ENCODE measurements around the gene PDE4D. TPM values are rescaled to one million over a fixed set of nuclear protein-coding genes. Genes with fewer than 3 reads are reported as not detected.
A peak's percentile ranks its signal among the peaks of the same experiment; 100 is the strongest.

PDE4D gene
- total RNA-seq, 1 donor from 2014 or later: 6.8 TPM

DNA sequence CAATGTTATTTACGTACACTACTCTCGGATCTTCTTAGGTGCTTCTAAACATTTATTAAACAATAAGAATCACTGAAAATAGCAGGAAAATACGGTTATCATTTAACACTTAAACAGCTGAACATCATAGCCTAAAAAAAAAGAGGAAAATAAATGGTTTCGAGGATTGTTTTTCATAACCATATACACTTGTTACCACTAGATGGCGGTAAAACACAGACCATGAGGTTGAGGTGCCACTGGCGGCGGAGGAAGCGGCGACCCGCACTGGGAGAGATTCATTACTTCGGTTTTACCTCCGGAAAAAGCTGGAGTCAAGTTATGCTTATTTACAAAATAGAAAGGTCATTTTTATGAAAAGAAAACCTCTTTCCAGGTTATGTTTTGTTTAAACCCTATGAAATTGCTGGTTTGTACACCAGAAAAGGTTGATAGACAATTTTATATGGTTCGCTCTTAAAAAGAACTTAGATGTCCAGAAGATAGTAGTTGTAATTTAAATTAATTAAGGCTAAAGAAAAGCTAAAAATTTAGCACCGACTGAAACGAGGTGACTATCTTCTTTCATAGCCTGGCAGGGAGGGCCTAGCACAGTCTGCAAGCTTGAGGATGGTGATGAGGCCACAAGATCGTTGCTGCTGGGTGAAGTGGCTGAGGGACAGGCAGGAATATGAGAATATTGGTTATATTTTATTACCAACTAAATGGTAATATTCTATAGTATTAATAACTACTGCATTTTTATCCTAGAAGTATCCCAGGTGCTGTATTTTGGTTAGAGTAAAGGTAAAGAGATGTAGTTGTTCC, 704.9 kb downstream of the PDE4D start:
- Histone ChIP-seq H3K27me3 (ENCODE audit: control insufficient read depth, insufficient read depth, low read length) (no peaks in the 10 kb centered on the region), H3K36me3 (ENCODE audit: control insufficient read depth, insufficient read depth, low read length) (no peaks in the 10 kb centered on the region), H3K4me3 (ENCODE audit: low read depth, low read length) (no peak overlapping the region)
- DNase-seq (ENCODE audit: low read depth): peak; percentile 61
- TF ChIP-seq, protein P1, sequence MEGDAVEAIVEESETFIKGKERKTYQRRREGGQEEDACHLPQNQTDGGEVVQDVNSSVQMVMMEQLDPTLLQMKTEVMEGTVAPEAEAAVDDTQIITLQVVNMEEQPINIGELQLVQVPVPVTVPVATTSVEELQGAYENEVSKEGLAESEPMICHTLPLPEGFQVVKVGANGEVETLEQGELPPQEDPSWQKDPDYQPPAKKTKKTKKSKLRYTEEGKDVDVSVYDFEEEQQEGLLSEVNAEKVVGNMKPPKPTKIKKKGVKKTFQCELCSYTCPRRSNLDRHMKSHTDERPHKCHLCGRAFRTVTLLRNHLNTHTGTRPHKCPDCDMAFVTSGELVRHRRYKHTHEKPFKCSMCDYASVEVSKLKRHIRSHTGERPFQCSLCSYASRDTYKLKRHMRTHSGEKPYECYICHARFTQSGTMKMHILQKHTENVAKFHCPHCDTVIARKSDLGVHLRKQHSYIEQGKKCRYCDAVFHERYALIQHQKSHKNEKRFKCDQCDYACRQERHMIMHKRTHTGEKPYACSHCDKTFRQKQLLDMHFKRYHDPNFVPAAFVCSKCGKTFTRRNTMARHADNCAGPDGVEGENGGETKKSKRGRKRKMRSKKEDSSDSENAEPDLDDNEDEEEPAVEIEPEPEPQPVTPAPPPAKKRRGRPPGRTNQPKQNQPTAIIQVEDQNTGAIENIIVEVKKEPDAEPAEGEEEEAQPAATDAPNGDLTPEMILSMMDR (IDR thresholded peaks at IDR 0.05; ENCODE audit: insufficient read depth, low read length, severe bottlenecking): peak; percentile 54
- FAIRE-seq: peak; percentile 13

DNA sequence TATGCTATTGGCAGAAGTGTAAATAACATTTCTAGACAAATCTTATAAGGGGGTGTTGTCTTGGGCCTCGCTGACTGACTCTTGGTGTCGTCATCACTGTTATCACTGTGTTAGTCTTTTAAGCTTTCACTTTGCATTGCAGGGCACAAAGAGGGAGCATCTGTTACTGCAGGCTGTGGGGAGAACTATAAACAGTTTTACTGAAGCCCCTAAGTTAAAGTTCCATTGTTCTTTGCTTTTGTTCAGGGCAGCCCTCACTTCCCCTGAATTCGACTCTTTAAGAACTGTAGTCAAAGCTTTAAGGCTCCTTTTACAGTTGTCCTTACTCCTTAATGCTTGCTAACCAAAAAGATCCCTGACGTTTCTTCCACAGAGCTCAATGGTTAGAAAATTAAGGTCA, 705.7 kb downstream of the PDE4D start:
- Histone ChIP-seq H3K36me3 (ENCODE audit: control insufficient read depth, insufficient read depth, low read length) (no peaks in the 10 kb centered on the region), H3K27me3 (ENCODE audit: control insufficient read depth, insufficient read depth, low read length) (no peaks in the 10 kb centered on the region), H3K4me3 (ENCODE audit: low read depth, low read length) (no peak overlapping the region)
- TF ChIP-seq, protein P1 (IDR thresholded peaks at IDR 0.05; ENCODE audit: insufficient read depth, low read length, severe bottlenecking): no peak
- DNase-seq (ENCODE audit: low read depth) (no peak), FAIRE-seq (no peak)

DNA sequence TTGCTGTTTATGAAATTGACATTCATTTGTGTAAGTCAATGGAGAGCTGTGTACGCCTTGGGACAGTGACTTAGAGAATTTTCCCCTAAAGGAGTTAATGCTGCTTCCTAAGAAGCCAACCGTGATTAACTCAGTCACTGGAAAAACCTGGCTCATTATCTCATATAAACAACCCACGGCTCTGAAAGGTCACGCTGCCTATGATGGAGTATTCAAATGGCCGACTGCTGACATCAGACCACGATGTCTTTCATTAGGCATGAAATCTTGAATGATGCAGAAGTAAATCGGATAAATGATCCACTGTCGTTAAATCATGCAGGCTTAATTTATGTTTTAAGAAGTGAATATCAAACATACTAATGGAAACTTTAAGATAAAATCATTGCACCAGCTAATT, 706.9 kb downstream of the PDE4D start:
- Histone ChIP-seq H3K4me3 (ENCODE audit: low read depth, low read length) (no peak overlapping the region), H3K27me3 (ENCODE audit: control insufficient read depth, insufficient read depth, low read length) (no peaks in the 10 kb centered on the region), H3K36me3 (ENCODE audit: control insufficient read depth, insufficient read depth, low read length) (no peaks in the 10 kb centered on the region)
- no peak for FAIRE-seq
- TF ChIP-seq, protein P1 (IDR thresholded peaks at IDR 0.05; ENCODE audit: insufficient read depth, low read length, severe bottlenecking): no peak
- no peak for DNase-seq (ENCODE audit: low read depth)

DNA sequence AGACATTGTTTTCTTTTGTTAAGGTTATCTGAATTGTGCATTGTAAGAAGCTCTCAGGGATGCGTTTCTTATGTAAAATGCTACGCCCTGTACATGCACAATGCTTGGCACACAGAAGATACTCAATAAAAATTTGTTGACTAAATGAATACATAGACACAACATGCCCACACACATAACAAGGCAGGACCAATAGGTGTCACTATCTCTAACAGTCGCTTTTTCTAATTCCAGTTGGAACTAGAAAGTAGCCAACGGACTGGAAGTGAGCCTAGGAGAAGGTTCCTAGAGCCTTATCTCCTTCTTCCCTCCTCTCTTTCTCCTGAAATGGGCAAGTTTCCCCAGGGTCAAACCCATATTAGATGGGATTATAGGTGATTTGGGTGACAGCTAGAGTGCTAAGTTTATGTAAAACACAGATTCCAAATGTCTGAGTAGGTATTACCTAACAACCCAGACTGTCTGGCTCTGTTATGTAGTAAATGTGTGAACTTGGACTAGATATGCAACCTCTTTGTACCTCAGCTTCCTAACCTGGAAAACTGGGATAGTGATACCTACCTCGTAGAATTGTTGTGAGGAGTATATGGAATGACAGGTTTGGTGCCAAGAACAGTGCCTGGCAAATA, 707.7 kb downstream of the PDE4D start:
- Histone ChIP-seq H3K4me3 (ENCODE audit: low read depth, low read length) (no peak overlapping the region), H3K36me3 (ENCODE audit: control insufficient read depth, insufficient read depth, low read length) (no peaks in the 10 kb centered on the region), H3K27me3 (ENCODE audit: control insufficient read depth, insufficient read depth, low read length) (no peaks in the 10 kb centered on the region)
- TF ChIP-seq, protein P1 (IDR thresholded peaks at IDR 0.05; ENCODE audit: insufficient read depth, low read length, severe bottlenecking): no peak
- DNase-seq (ENCODE audit: low read depth): no peak
- no peak for FAIRE-seq

DNA sequence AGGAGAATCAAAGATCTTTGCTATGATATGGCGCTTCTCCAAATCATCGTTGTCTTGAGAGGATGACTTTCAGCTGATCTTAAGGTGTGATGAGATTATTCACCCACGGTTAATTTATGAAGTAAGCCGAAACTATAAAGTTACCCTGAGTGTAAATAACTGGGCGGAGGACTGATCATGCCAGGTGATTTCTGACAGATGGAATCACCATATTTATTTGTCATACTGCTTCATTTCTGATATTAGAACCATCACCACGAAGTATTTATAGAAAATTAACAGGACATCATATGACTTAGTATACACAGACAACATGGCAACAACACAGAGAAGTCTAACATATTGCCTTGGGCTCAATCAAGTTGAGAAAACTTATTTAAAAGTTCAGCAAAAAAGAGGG, 708.8 kb downstream of the PDE4D start:
- TF ChIP-seq, protein P1 (IDR thresholded peaks at IDR 0.05; ENCODE audit: insufficient read depth, low read length, severe bottlenecking): no peak
- DNase-seq (ENCODE audit: low read depth) (no peak), FAIRE-seq (no peak)
- no peaks in the 10 kb centered on the region for H3K36me3 ChIP-seq (ENCODE audit: control insufficient read depth, insufficient read depth, low read length)
- H3K27me3 ChIP-seq (ENCODE audit: control insufficient read depth, insufficient read depth, low read length): no peaks in the 10 kb centered on the region
- H3K4me3 ChIP-seq (ENCODE audit: low read depth, low read length): no peak overlapping the region

Measured in bronchial epithelial cell (primary cell).